ENCODE data around the gene GABRD. TPM values are rescaled to one million over a fixed set of nuclear protein-coding genes. Genes with fewer than 3 reads are reported as not detected.

The GABRD gene
- total and polyA plus RNA-seq, 10 of the 15 experiments (the other 5 are each of a cell fraction or from before 2014, with no cell fraction given) = not detected

- H3K4me3 ChIP-seq = no peak overlapping the region
- FAIRE-seq (no peak), ATAC-seq (no peak), DNase-seq (ENCODE audit: low read depth, low spot score) (no peak)
- whole genome bisulfite sequencing (ENCODE audit: insufficient coverage, insufficient replicate concordance, low lambda C conversion rate, missing lambda C conversion rate) = 44% methylated on average over 27 of the region's 27 CpGs
- no peaks in the 10 kb centered on the region for H3K36me3 ChIP-seq (ENCODE audit: control insufficient read depth in 2 of 2, insufficient read depth in 2 of 2, low read length in 1 of 2)
- intact Hi-C loops (cut with micrococcal nuclease; ENCODE audit: unreplicated experiment) = no loop called here
- no peaks in the 10 kb centered on the region for H4K20me1 ChIP-seq (ENCODE audit: control insufficient read depth, insufficient read depth)
- no peaks in the 10 kb centered on the region; a peak in 1 of 4 replicates for H3K27me3 ChIP-seq (replicated peaks in 1 of 2; ENCODE audit: control insufficient read depth in 2 of 2, insufficient read depth in 2 of 2, low read length in 1 of 2)
- POLR2A ChIA-PET = no interaction called here
- no peak overlapping the region for H3K4me2 ChIP-seq (ENCODE audit: control insufficient read depth, insufficient read depth)
- no TSS peak for BruUV-seq (replicated peaks)
- CTCF ChIA-PET = no interaction called here
- RAD21 ChIA-PET (ENCODE audit: unreplicated experiment) = no interaction called here
- no peak overlapping the region for H3K27ac ChIP-seq (ENCODE audit: control insufficient read depth, insufficient read depth)
- SMC1A ChIA-PET (ENCODE audit: uncharacterized antibody, unreplicated experiment) = no interaction called here
- H3K9me3 ChIP-seq (replicated peaks; ENCODE audit: control insufficient read depth, insufficient read depth, low read length) = no peaks in the 10 kb centered on the region
- H3K9ac ChIP-seq (ENCODE audit: control insufficient read depth, insufficient read depth, low read length) = no peak overlapping the region
- H3K79me2 ChIP-seq (ENCODE audit: control insufficient read depth, insufficient read depth, low read length) = no peaks in the 10 kb centered on the region
- in situ Hi-C loops (cut with MboI) = no loop called here
- H3K4me1 ChIP-seq (ENCODE audit: control insufficient read depth, insufficient read depth, low read length) = no peaks in the 10 kb centered on the region
- no peak overlapping the region for H2AFZ ChIP-seq (ENCODE audit: control insufficient read depth, low read depth, low read length)
- no peak for TF ChIP-seq CHD4 (IDR thresholded peaks at IDR 0.05)
- no peak for TF ChIP-seq ZNF622 (IDR thresholded peaks at IDR 0.05)
- TF ChIP-seq USF1 (IDR thresholded peaks at IDR 0.05; ENCODE audit: borderline replicate concordance, extremely low read length, insufficient read depth, low read depth, low read length) = no peak
- TF ChIP-seq ATF3 (IDR thresholded peaks at IDR 0.05; ENCODE audit: borderline replicate concordance, extremely low read depth, low read depth, low read length) = no peak
- TF ChIP-seq NR2F1 (conservative IDR thresholded peaks at IDR 0.05) = no peak
- TF ChIP-seq SMC3 (IDR thresholded peaks at IDR 0.05; ENCODE audit: borderline replicate concordance, low read length) = no peak
- no peak for TF ChIP-seq DPF2 (IDR thresholded peaks at IDR 0.05)
- no peak for TF ChIP-seq PAX8 (IDR thresholded peaks at IDR 0.05)
- no peak for TF ChIP-seq CUX1 (IDR thresholded peaks at IDR 0.05; ENCODE audit: insufficient replicate concordance, low read depth, low read length)
- no peak for TF ChIP-seq ZNF384 (IDR thresholded peaks at IDR 0.05; ENCODE audit: borderline replicate concordance, low read depth, low read length)
- TF ChIP-seq CEBPZ (IDR thresholded peaks at IDR 0.05; ENCODE audit: low read depth, low read length) = no peak
Observed at GRCh38 chr1:2009101-2010053, 9.8 kb upstream of the GABRD start.

Data from GM12878 (cell line).